GM18508 (cell line): ENCODE data around the gene RUNX1.

ENCODE experiments used
- ATAC-seq: cut with Tn5 transposase; IDR thresholded peaks from one replicate; pipeline ENCODE4 v1.9.1; 2021; ENCODE audit warnings: moderate number of reproducible peaks; ENCODE audit not compliant: insufficient read depth, unreplicated experiment

Gene RUNX1

GRCh38 chr21:35063428-35064172 is 14.5 kb upstream of the RUNX1 start:
- no peak for ATAC-seq

GRCh38 chr21:35062016-35062415 is 12.9 kb upstream of the RUNX1 start:
- ATAC-seq, result no peak

DNA sequence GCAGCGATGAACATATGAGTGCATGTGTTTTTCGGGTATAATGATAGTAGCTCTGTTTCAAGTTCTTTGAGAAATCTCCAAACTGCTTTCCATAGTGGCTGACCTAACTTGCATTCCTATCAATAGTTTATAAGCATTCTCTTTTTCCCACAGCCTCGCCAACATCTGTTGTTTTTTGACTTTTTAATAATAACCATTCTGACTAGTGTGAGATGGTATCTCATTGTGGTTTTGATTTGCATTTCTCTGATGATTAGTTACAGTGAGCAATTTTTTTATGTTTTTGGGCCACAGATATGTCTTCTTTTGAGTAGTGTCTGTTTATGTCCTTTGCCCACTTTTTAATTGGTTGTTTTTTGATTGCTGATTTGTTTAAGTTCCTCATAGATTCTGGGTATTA is 10.6 kb upstream of the RUNX1 start:
- no peak for ATAC-seq

DNA sequence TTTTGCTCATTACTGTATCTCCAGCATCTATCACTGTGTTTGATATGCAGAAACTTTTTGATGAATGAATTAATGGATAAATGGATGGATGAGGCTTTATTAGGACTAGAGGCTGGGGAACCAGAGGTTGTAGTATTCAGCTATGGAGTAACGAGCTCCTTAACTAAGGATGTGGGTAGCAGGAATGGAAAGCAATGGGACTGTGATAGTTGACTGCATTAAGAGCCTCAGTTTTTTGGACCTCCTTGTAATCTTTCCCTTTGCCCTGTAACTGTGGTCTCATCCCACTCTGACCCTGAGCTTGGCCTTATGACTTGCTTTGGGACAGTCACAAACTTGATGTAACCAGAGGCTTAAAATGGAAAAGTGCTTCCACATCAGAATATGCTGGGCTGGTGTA is 9.0 kb upstream of the RUNX1 start:
- no peak for ATAC-seq

- no peak for ATAC-seq
Measured at GRCh38 chr21:35057428-35057827, 8.3 kb upstream of the RUNX1 start.

- ATAC-seq, result no peak
Measured at GRCh38 chr21:35053356-35054096, 4.4 kb upstream of the RUNX1 start.

- no peak for ATAC-seq
Measured at GRCh38 chr21:35052801-35053200, 3.7 kb upstream of the RUNX1 start.

DNA sequence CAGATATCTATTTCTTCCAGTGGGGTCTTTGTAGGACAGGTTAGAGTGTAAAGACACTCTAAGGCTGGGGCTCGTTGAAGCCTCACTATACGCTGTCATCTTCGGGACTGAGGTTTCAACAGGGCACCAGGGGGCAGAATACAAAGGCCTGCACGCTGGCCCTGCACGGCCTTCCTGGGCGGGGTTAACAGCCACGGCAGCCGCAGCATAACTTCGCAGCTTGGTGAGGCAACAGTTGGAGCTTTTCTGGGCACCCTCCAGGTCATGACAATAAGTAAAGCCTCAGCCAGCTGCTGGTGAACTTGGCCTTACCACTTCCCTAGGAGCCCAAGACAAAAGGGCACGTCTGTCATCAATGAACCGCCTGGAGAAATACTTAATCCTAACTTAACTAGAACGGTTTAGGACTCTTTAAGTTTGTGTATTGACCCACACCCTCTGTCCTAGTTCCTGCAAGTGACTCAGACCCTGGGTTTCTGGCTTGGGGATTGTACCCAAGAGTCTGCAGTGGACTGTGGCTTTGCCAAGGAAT is 2.3 kb upstream of the RUNX1 start:
- ATAC-seq, result no peak

DNA sequence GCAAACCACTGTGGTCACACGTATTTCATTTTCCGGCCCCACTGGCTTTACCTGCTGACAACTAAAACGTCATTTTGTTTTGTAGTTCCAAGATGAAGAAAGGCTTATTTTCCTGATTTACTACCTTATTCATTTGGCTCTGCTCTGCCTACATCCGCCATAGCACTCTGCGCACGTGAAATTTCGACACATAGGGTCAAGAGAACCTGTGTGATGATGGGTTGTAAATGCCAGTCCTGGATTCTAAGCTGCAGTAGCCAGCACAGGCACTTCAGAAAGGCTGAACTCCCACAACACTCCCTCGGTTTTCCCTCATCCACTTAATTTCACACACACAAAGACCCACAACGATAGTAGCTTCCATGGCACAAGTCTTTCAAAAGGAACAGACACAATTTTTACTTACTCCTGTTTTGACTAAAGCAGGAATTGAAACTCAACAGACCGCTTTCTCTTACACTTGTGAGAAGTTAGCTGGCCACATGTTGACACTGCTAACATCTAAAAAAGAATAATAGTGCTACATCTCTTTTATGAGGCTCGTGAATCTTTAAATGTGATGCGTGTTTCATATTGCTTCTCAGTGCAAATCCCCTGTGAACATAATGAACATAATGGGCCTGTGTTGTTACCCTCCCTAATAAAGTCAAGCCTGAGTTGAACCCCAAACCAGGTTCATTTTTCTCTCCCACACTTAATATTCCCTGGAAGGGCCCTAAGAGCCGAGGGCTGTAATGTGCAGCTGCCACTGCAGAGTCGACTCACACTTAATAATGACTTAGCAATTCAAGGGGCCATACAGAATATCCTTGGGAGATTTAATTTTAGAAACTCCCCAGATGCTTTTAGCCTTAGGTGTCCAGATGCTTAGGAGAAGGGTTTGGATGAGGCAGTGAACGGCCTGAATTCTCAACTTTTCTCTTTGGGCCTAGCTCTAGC is 1.5 kb upstream of the RUNX1 start:
- no peak for ATAC-seq

GRCh38 chr21:35048183-35048601 is 910 bp downstream of the RUNX1 start:
- ATAC-seq, result no peak

DNA sequence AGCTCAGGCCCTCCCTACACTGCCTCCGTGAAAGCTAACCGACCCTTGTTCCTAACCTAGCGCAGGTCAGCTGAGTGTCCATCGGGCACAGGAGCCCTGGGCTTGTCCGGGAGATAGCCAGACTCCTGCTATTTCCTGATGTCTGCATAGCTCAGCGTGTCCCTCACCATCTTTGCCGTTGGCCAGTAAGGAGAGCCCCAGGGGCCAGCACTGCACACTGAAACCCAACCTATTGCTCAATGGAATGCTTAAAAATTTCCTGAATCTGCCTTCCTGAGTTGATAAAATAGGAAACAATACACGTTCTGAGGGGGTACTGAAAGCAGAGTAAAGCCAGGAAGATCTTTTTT is 2.2 kb downstream of the RUNX1 start:
- no peak for ATAC-seq

- no peak for ATAC-seq
Measured at GRCh38 chr21:35046263-35046624, 2.9 kb downstream of the RUNX1 start.

GRCh38 chr21:35045542-35046262 is 3.4 kb downstream of the RUNX1 start:
- no peak for ATAC-seq

GRCh38 chr21:35044770-35045541 is 4.1 kb downstream of the RUNX1 start:
- ATAC-seq, result no peak

DNA sequence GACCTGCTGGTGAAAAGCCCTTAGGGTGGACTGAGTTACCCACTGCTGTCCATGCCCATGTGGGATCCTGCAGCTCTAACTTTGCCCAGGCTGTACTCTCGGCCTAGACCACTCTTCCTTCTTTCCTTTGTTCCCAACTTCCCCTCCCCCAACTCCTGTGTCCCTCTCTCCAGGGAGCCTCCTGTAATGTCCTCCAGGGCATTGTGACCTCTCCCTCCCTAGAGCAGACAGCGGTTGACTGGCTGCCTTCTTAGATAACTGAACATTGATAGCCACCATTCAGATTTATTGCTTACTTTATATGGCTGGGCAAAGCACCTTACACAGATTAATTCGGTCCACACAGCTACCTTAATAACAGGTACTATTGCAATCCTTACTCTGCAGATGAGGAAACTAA is 5.0 kb downstream of the RUNX1 start:
- no peak for ATAC-seq

GRCh38 chr21:35043549-35043948 is 5.6 kb downstream of the RUNX1 start:
- ATAC-seq, result no peak

DNA sequence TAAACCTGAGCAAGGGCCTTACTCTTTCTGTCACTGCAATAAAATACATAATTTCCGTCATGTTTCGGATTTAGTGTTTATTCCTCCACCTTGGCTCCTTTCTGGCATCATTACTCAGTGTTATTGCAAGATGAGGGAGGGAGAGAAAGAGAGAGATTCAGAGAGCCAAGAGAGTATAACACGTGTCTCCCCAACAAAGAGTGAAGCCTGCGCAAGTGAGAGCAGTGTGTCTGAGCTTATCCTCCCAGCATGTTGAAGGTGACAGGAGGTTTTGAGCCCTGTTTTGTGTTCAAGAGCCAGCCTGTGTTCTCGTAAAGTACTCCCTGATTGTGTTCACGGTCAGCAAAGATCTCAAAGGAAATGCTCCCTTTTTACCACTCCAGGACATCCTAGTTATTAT is 6.3 kb downstream of the RUNX1 start:
- ATAC-seq, result no peak

DNA sequence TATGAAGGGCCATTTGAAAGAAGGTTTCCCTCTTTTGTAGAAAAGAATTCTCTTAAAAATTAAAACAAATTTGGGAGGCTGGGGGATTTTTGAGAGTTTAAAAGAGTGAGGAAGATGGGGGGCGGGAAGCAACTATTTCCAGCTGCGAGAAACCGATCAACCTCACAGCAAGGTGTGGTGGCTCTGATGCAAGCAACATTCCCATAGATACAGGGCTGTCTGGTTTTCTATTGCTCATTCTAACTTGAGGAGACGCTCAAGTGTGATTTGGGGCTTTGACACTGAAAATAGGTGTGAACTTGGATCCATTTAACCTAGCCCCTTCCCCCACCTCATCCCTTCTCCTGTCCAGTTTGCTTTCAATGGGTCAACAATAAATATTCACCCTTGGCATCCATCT is 7.2 kb downstream of the RUNX1 start:
- ATAC-seq, result no peak

DNA sequence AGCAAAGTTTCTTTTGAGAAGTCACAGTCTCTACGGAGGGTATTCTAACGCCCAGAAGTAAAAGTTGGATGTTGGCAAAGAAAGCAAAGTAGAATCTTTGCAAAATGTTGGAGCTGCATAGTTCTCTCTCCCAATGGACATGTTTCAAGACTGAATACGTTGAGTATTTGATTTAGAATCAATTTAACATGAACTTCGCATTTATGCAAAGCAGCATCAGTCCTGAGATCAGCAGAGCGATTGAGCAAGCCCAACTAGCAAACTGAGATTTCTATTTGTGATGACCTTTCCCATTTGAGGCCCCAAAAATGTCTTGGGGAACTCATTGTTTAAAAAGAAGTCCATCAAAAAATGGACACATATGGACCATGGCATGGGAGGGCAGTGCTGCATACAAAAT is 8.0 kb downstream of the RUNX1 start:
- ATAC-seq, result no peak
